Peyer's patch (tissue), 4 donors: ENCODE measurements around the gene ASCC1. TPM values are rescaled to one million over a fixed set of nuclear protein-coding genes. Genes with fewer than 3 reads are reported as not detected.
"Not testable (repeated sequence)": the region's sequence is repeated elsewhere in the genome, so short reads cannot be mapped to it uniquely, and the experiment has no call there.

Experiments
- DNase-seq, 3 donors: peaks; one replicate each; pipeline ENCODE4 v3.0.0-alpha.2; 2017 to 2019
- H3K27ac ChIP-seq, 4 donors: fragments of 200-600 bp; sonication (generic); one replicate each; pipeline ENCODE4 v1.5.1; 2016 to 2019
- H3K27me3 ChIP-seq, 2 donors: fragments of 200-600 bp; sonication (generic); one replicate each; pipeline ENCODE4 v1.5.1; 2019
- H3K36me3 ChIP-seq, 3 donors: fragments of 200-600 bp; sonication (generic); one replicate each; pipeline ENCODE4 v1.5.1; 2016 to 2019
- H3K4me1 ChIP-seq, 4 donors: fragments of 200-600 bp; sonication (generic); one replicate each; pipeline ENCODE4 v1.5.1; 2016 to 2019
- H3K4me3 ChIP-seq, 4 donors: fragments of 200-600 bp; sonication (generic); 1 replicate in 3 of 4; 2 replicates in 1 of 4; pipeline ENCODE4 v1.5.1; 2016 to 2019; ENCODE audit warnings: mild to moderate bottlenecking in 1 of 4
- H3K9me3 ChIP-seq, 4 donors: fragments of 200-600 bp; sonication (generic); one replicate each; pipeline ENCODE4 v1.5.1; 2016 to 2019; ENCODE audit warnings: mild to moderate bottlenecking in 1 of 4
- POLR2A ChIP-seq, 2 donors: fragments of 450-650 bp; IDR thresholded peaks; one replicate each; pipeline ENCODE4 v1.5.1; 2017; ENCODE audit warnings: antibody characterized with exemption in 2 of 2, mild to moderate bottlenecking in 2 of 2, moderate library complexity in 2 of 2
- total RNA-seq, 4 donors: library from RNA; depleted of rRNA; stranded (reverse); fragments of >200 nt; gene quantifications; one replicate each; pipeline ENCODE4 v1.1.0, GENCODE V29; 2016
- TF ChIP-seq, protein P1 (sequence below), 6 experiments: fragments of 450-650 bp in 4 of 6; fragments of 200-600 bp in 2 of 6; sonication (generic) in 1 of 6; IDR thresholded peaks; one replicate each; pipeline ENCODE4 v1.5.1; 2017 to 2019; ENCODE audit warnings: antibody characterized with exemption in 6 of 6, mild to moderate bottlenecking in 3 of 6, moderate library complexity in 1 of 6

ASCC1 gene
- total RNA-seq, 4 donors from 2014 or later = 9.7 to 48.7 (median 21.5) TPM

DNA sequence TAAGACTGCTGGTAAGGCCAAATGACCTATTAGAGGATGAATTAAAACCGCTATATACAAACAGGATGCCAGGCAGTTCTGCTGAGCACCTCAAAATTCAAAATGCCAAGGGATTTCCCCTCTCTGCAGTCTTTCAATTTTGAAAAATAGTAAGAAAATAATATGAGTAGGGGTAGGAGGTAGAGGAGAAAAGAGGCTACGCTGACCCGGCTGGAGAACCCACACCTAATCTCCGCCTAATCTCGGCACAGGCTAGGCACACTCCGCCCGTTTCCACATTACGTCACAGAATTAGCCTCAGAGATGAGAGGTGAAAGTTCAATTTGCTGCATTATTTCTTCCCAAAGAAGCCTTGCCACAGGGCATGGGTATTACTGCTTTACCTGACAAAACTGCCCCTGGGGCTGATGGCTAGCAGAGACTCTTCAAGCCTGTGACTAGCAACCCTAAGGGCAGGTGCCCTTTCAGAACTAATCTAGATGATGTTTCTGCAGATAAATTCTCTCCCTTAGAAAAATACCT lies 106.4 kb downstream of the ASCC1 start:
- no peak overlapping the region for H3K4me3 ChIP-seq
- H3K9me3 ChIP-seq = no peaks in the 10 kb centered on the region
- H3K4me1 ChIP-seq = peaks cover 0 to 10% (median 2%) of the 10 kb centered on the region in 4 donors
- peak overlapping the region in 2 of 4 donors; percentile 50 to 69 for H3K27ac ChIP-seq
- no peaks in the 10 kb centered on the region for H3K36me3 ChIP-seq
- TF ChIP-seq, protein P1, sequence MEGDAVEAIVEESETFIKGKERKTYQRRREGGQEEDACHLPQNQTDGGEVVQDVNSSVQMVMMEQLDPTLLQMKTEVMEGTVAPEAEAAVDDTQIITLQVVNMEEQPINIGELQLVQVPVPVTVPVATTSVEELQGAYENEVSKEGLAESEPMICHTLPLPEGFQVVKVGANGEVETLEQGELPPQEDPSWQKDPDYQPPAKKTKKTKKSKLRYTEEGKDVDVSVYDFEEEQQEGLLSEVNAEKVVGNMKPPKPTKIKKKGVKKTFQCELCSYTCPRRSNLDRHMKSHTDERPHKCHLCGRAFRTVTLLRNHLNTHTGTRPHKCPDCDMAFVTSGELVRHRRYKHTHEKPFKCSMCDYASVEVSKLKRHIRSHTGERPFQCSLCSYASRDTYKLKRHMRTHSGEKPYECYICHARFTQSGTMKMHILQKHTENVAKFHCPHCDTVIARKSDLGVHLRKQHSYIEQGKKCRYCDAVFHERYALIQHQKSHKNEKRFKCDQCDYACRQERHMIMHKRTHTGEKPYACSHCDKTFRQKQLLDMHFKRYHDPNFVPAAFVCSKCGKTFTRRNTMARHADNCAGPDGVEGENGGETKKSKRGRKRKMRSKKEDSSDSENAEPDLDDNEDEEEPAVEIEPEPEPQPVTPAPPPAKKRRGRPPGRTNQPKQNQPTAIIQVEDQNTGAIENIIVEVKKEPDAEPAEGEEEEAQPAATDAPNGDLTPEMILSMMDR (IDR thresholded peaks at IDR 0.05) = no peak
- no peak for TF ChIP-seq POLR2A (IDR thresholded peaks at IDR 0.05)
- H3K27me3 ChIP-seq = no peaks in the 10 kb centered on the region
- no peak for DNase-seq

DNA sequence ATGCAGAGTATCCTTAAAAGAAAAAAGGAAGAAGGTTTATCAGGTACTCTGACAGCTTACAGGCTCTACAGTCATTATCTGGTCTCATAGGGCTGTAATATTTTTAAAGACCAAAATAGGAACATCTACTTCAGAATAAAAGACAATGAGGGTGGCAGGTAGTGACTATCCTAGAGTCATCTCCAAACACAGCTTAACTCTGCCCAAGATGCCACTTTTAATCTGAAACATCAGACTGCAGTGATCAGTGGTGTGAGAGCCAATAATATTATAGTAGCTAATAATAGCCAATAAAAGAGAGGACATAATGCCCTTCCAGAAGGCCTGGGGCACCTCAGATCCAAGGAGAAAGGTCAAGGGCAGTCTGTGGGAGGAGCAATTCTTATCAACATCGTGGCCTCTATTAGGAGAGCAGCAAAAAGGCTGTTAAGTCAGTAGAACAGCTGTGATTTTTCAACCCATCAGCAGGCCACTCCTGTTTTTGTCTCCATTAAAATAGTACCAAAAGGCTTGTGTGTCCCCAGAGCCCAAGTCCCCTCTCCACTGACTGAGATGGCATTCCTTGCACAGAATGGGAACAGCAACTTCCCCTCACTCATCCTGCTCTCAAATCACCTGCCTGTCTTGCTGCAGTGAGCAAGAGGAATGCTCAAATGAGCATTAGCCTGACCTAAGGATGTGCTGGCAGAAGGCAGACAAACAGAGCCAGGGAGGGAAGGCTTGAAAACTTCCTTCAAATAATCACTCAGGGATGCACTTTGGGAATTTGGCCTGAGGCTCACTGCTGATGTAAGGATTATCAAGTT lies 107.0 kb downstream of the ASCC1 start:
- Histone ChIP-seq H3K27ac (peak overlapping the region in 2 of 4 donors; percentile 50 to 69), H3K27me3 (no peaks in the 10 kb centered on the region), H3K4me1 (peaks cover 0 to 10% (median 2%) of the 10 kb centered on the region in 4 donors), H3K36me3 (no peaks in the 10 kb centered on the region), H3K4me3 (no peak overlapping the region), H3K9me3 (no peaks in the 10 kb centered on the region)
- DNase-seq = peak in 1 of 3 donors; percentile 63
- no peak for TF ChIP-seq POLR2A (IDR thresholded peaks at IDR 0.05)
- TF ChIP-seq, protein P1 (IDR thresholded peaks at IDR 0.05) = no peak

DNA sequence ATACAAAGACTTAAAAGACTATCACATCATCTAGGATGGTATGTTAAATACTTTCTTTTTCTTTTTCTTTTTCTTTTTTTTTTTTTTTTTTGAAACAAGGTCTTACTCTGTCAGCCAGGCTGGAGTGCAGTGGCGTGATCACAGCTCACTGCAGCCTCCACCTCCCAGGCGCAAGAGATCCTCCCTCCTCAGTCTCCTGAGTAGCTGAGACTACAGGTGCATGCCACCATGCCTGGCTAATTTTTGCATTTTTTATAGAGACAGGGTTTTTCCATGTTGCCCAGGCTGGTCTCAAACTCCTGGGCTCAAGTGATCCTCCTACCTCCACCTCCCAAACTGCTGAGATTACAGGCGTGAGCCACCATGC lies 108.1 kb downstream of the ASCC1 start:
- not testable (repeated sequence) for DNase-seq, H3K36me3 ChIP-seq, H3K4me1 ChIP-seq, H3K9me3 ChIP-seq, H3K27me3 ChIP-seq, H3K4me3 ChIP-seq
- peak overlapping the region in 1 of 4 donors; percentile 18 for H3K27ac ChIP-seq

DNA sequence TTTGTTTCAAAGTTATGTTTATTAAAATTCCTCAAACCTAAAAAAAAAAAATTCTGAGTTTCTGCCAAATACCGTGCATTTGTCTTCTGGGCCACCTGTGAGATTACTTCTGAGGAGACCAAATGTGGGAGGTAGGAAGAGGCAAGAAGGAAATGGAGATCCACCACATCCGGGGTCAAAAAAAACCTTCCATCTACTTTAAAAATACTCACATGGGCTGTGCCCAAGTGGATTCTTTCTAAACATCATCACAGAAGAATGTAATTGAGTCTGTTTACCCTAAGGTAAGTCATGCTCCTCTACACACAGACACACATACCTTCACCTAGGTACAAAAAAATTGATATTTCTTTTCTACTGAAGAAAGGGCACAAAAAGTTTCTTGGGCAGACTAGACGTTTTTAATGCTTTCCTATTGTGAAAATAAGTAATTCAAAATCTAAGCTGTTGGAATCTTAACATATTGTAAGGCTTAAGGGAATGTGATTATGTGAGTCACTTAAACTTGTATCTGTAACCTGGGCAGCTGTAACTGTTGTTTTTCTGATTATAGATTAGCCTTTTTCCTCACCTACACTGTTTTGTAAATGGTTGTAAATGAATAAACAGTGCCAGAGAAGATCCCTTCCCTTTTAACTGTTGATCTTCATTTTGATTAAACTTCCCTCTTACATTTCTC lies 108.6 kb downstream of the ASCC1 start:
- peak in 1 of 3 donors; percentile 44 for DNase-seq
- Histone ChIP-seq H3K4me1 (peaks cover 0 to 10% (median 2%) of the 10 kb centered on the region in 4 donors), H3K27ac (no peak overlapping the region), H3K36me3 (peaks cover 0 to 2% (median 0%) of the 10 kb centered on the region in 3 donors), H3K9me3 (no peaks in the 10 kb centered on the region), H3K27me3 (no peaks in the 10 kb centered on the region), H3K4me3 (no peak overlapping the region)
- TF ChIP-seq POLR2A (IDR thresholded peaks at IDR 0.05) = no peak
- TF ChIP-seq, protein P1 (IDR thresholded peaks at IDR 0.05) = no peak

DNA sequence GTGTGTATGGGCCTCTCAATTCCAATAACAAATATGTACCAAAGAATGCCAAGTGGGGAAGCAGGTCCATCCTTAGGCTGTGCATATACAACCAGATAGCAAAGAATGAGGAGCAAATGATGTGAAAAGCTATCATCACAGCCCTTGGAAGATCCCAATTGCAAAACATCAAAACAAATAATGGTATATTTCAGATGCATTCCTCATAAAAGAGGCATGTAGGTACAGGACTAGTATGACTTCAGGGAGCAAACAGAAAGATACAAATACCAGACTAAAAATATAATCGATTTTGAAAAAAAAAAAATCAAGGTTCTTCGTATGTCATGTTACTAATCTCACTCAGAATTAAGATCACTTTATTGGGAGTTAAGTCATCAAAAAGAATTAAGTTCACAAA lies 109.2 kb downstream of the ASCC1 start:
- Histone ChIP-seq H3K27ac (no peak overlapping the region), H3K36me3 (peaks cover 0 to 6% (median 0%) of the 10 kb centered on the region in 3 donors), H3K4me1 (peaks cover 0 to 10% (median 2%) of the 10 kb centered on the region in 4 donors), H3K4me3 (no peak overlapping the region), H3K9me3 (no peaks in the 10 kb centered on the region), H3K27me3 (no peaks in the 10 kb centered on the region)
- no peak for DNase-seq
- TF ChIP-seq POLR2A (IDR thresholded peaks at IDR 0.05) = no peak

DNA sequence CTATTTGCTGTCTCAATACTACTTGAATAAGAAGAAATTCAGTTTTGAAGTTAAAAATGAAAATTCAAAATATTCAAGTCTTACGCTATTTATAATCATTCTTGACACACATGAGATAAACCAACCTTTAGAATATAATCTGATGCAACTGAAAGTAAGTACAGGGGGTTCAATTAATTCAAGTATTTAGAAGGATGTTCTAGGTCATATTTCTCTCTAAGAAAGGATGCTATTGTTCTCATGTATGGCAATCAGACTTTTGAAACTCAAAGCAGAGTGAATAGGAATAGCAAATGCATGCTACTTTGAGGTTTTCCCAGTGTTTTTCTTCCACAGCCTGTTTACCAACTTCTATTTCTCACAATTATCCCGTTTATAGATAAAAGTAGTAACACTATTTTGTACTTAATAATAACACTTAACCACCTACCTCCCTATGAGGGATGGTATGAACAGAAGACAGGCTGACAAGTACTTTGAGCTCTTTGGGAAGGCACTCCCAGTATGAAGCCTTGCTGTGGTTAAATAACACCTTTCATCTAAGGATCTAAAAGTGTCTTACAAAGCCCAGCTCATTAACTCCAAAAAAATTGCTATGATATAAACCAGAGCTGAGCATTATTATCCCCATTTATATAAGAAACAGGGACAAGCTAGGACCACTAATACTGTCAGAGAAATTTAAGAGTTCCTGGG lies 109.8 kb downstream of the ASCC1 start:
- H3K27ac ChIP-seq = no peak overlapping the region
- no peak for DNase-seq
- TF ChIP-seq, protein P1 (IDR thresholded peaks at IDR 0.05) = no peak
- no peak for TF ChIP-seq POLR2A (IDR thresholded peaks at IDR 0.05)
- no peaks in the 10 kb centered on the region for H3K27me3 ChIP-seq
- peaks cover 0 to 6% (median 0%) of the 10 kb centered on the region in 3 donors for H3K36me3 ChIP-seq
- H3K4me1 ChIP-seq = peaks cover 0 to 10% (median 2%) of the 10 kb centered on the region in 4 donors
- no peak overlapping the region for H3K4me3 ChIP-seq
- H3K9me3 ChIP-seq = no peaks in the 10 kb centered on the region
